Neutrophil (primary cell): ENCODE measurements around the gene RBBP8NL.
A peak's percentile ranks its signal among the peaks of the same experiment; 100 is the strongest.

Experiments
- H3K27ac ChIP-seq: fragments of 200-600 bp; sonication (generic); 2 replicates; pipeline ENCODE4 v1.5.1; 2016; ENCODE audit warnings: mild to moderate bottlenecking, moderate library complexity
- H3K27me3 ChIP-seq: fragments of 200-600 bp; sonication (generic); 2 replicates; pipeline ENCODE4 v1.6.0; 2016; ENCODE audit warnings: mild to moderate bottlenecking
- H3K36me3 ChIP-seq: fragments of 200-600 bp; sonication (generic); 2 replicates; pipeline ENCODE4 v1.5.1; 2017
- H3K4me1 ChIP-seq, 2 experiments: fragments of 200-600 bp in 1 of 2; sonication (generic) in 1 of 2; 1 replicate in 1 of 2; 2 replicates in 1 of 2; pipeline versions ENCODE4 v1.5.1 to v1.6.1; 2013 to 2016; ENCODE audit warnings: low read depth in 1 of 2, low read length in 1 of 2, mild to moderate bottlenecking in 1 of 2, moderate library complexity in 1 of 2; ENCODE audit not compliant: control insufficient read depth in 1 of 2, insufficient read depth in 1 of 2
- H3K4me3 ChIP-seq, 2 experiments: fragments of 200-600 bp in 1 of 2; sonication (generic) in 1 of 2; 1 replicate in 1 of 2; 2 replicates in 1 of 2; pipeline ENCODE4 v1.5.1; 2013 to 2016; ENCODE audit warnings: low read depth in 1 of 2, low read length in 1 of 2, mild to moderate bottlenecking in 1 of 2, moderate library complexity in 1 of 2
- H3K9me3 ChIP-seq: fragments of 200-600 bp; sonication (generic); 2 replicates; pipeline ENCODE4 v1.5.1; 2016
- TF ChIP-seq, protein P1 (sequence below): fragments of 200-600 bp; sonication (generic); IDR thresholded peaks from 2 replicates; pipeline ENCODE4 v1.5.1; 2016; ENCODE audit warnings: antibody characterized with exemption

Gene RBBP8NL

GRCh38 chr20:62367136-62367632 is 60.2 kb downstream of the RBBP8NL start, which contains the start of gene LAMA5:
Gene LAMA5, minus strand, starts transcription at chr20:62367312. Its CDS starts 67 bp downstream, at chr20:62367245.
- TF ChIP-seq, protein P1, sequence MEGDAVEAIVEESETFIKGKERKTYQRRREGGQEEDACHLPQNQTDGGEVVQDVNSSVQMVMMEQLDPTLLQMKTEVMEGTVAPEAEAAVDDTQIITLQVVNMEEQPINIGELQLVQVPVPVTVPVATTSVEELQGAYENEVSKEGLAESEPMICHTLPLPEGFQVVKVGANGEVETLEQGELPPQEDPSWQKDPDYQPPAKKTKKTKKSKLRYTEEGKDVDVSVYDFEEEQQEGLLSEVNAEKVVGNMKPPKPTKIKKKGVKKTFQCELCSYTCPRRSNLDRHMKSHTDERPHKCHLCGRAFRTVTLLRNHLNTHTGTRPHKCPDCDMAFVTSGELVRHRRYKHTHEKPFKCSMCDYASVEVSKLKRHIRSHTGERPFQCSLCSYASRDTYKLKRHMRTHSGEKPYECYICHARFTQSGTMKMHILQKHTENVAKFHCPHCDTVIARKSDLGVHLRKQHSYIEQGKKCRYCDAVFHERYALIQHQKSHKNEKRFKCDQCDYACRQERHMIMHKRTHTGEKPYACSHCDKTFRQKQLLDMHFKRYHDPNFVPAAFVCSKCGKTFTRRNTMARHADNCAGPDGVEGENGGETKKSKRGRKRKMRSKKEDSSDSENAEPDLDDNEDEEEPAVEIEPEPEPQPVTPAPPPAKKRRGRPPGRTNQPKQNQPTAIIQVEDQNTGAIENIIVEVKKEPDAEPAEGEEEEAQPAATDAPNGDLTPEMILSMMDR = no peak
- H3K4me3 ChIP-seq = peak within 1 kb of the TSS in 1 of 2 experiments; percentile 40
- H3K27me3 ChIP-seq = peaks cover 92% of the 10 kb centered on the region
- peaks cover 5 to 18% of the 10 kb centered on the region in 2 experiments for H3K4me1 ChIP-seq
- H3K9me3 ChIP-seq = no peaks in the 10 kb centered on the region
- no peaks in the 10 kb centered on the region for H3K36me3 ChIP-seq
- H3K27ac ChIP-seq = no peak within 1 kb of the TSS

DNA sequence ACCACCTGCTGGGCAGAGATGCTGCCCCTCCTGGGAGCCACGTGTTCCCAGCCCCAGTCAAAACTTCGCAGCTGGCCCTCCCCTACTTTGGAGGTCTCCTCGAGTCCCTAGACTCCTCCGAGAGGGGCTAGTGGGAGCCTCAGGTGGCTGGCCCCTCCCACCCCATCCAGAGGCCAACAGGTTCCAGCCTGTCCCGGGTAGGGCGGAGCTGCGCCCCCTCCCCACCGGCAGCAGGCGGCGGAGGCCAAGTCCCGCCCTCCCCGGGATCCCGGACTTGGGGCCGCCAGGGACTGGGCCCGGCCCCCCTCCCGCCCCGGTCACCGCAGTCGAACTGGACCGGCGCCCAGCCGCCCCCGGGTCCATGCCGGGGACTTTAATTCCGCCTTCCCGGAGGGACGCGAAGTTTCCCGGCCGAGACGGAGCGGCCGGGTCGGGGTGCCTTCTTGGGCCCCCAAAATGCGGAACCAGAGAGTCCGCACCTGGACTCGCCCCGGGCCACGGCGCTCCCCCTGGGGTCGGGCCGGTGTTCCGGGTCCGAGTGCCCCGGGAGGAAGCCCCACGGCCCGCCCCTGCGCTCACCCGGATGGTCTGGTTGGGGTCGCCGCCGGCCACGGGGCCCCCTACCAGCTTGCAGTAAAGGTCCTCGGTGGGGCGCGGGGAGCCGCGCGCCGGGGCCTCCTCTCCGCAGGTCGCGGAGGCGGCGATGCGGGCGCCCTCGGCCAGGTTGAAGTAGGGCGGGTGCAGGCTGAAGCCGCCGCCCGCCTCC is 60.8 kb downstream of the RBBP8NL start:
- Histone ChIP-seq H3K9me3 (no peaks in the 10 kb centered on the region), H3K27ac (no peak overlapping the region), H3K4me3 (no peak overlapping the region), H3K36me3 (no peaks in the 10 kb centered on the region), H3K4me1 (peaks cover 5 to 18% of the 10 kb centered on the region in 2 experiments), H3K27me3 (peaks cover 87% of the 10 kb centered on the region)
- TF ChIP-seq, protein P1 = no peak

DNA sequence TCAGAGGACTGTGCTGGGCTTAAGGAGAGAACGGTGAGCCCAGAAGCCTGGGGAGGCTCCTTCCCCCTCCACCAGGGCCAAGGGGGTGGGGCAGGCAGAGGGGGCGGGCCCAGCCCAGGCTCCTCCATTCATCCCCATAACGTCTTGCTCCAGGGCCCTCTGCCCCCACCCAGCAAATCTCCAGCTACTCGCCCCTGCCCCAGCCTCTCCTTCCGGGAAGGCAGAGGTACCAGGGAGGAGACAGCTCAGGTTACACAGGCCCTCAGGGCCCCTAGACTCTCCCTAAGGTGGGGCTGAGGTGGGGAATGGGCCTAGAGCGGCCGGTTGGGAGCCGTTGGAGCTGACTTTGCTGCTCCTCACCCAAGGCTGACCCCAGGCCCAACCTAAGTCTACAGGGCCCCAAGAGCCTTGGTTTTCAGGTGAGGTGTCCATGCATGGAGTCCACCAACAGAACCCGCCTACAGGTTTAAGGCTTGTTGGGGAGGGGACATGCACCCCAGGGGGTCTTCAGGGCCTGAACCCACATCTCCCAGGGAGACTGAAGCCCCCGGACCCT is 61.4 kb downstream of the RBBP8NL start:
- Histone ChIP-seq H3K27me3 (peaks cover 81% of the 10 kb centered on the region), H3K9me3 (no peaks in the 10 kb centered on the region), H3K4me1 (peaks cover 5 to 18% of the 10 kb centered on the region in 2 experiments), H3K27ac (no peak overlapping the region), H3K36me3 (no peaks in the 10 kb centered on the region), H3K4me3 (no peak overlapping the region)
- TF ChIP-seq, protein P1 = no peak

GRCh38 chr20:62364911-62365736 is 62.2 kb downstream of the RBBP8NL start:
- Histone ChIP-seq H3K9me3 (no peaks in the 10 kb centered on the region), H3K4me1 (peaks cover 5 to 18% of the 10 kb centered on the region in 2 experiments), H3K27ac (no peak overlapping the region), H3K36me3 (no peaks in the 10 kb centered on the region), H3K4me3 (no peak overlapping the region), H3K27me3 (peaks cover 73% of the 10 kb centered on the region)
- TF ChIP-seq, protein P1 = no peak
